Measurements from ENCODE around the gene OCA2.

- TF ChIP-seq CTCF (IDR thresholded peaks at IDR 0.05; ENCODE audit: low read length) (no peak), EZH2 (IDR thresholded peaks at IDR 0.05; ENCODE audit: borderline replicate concordance, low read length) (no peak)
Observed at GRCh38 chr15:27747997-27748396, 351.1 kb downstream of the OCA2 start.
